BJ (cell line): ENCODE data around the gene MVK. TPM values are rescaled to one million over a fixed set of nuclear protein-coding genes. Genes with fewer than 3 reads are reported as not detected.
"Not testable (repeated sequence)": the region's sequence is repeated elsewhere in the genome, so short reads cannot be mapped to it uniquely, and the experiment has no call there.

Experiments
- CTCF ChIA-PET: fragments of 350-600 bp; formaldehyde crosslinking; extraction: SDS; loops from one replicate; lab custom pipeline; 2021; ENCODE audit warnings: antibody characterized with exemption, inconsistent platforms; lab: Yijun Ruan, JAX
- POLR2A ChIA-PET: fragments of 300-600 bp; sonication (Branson Sonifier 250); formaldehyde crosslinking; extraction: SDS; loops from one replicate; lab custom pipeline; 2021; ENCODE audit warnings: antibody characterized with exemption; lab: Charles Lee
- DNase-seq: peaks from one replicate; pipeline ENCODE4 v3.0.0-alpha.2; 2011; ENCODE audit warnings: low read depth
- H3K27me3 ChIP-seq: 2 replicates; pipeline ENCODE4 v1.6.0; 2011; ENCODE audit warnings: low read length; ENCODE audit not compliant: control insufficient read depth, insufficient read depth
- H3K36me3 ChIP-seq: 2 replicates; pipeline ENCODE4 v1.5.1; 2011; ENCODE audit warnings: low read length; ENCODE audit not compliant: control insufficient read depth, insufficient read depth
- H3K4me3 ChIP-seq: 2 replicates; pipeline ENCODE4 v1.5.1; 2011; ENCODE audit warnings: low read depth, mild to moderate bottlenecking, control low read depth, low read length
- polyA plus RNA-seq: library from polyadenylated mRNA; depleted of rRNA; stranded (reverse); fragments of >200 nt; gene quantifications from 2 replicates; pipeline ENCODE4 v1.2.3, GENCODE V29; 2011
- TF ChIP-seq, protein P1 (sequence below): IDR thresholded peaks from 2 replicates; pipeline ENCODE4 v1.5.1; 2011; ENCODE audit warnings: low read depth, mild to moderate bottlenecking, control low read depth, inconsistent platforms, low read length, moderate library complexity; ENCODE audit not compliant: insufficient read depth

MVK gene
- polyA plus RNA-seq, 1 experiment = 7.5 TPM

DNA sequence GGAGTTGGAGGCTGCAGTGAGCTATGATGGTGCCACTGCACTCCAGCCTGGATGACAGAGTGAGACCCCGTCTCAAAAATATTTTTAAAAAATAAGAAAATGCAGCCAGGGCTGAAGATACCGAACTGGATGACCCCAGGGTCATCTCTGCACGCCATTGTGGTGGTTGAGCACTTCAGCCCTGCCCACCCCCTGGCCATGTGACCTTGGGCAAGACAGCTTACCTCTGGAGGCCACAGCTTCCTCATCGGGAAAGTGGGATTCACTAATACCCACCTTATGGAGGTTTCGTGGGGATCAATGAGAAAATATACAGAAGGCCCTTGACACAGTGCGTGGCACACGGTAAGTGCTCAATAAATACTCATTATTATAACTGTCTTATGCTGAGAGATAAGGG, 25.5 kb downstream of the MVK start:
- CTCF ChIA-PET = interaction anchor here (0.9 to 11.4 kb wide), 5 partner anchors 8 to 178 kb away, joined by 4 to 200 read pairs (median 10); no protein-coding TSS in a partner anchor
- TF ChIP-seq, protein P1, sequence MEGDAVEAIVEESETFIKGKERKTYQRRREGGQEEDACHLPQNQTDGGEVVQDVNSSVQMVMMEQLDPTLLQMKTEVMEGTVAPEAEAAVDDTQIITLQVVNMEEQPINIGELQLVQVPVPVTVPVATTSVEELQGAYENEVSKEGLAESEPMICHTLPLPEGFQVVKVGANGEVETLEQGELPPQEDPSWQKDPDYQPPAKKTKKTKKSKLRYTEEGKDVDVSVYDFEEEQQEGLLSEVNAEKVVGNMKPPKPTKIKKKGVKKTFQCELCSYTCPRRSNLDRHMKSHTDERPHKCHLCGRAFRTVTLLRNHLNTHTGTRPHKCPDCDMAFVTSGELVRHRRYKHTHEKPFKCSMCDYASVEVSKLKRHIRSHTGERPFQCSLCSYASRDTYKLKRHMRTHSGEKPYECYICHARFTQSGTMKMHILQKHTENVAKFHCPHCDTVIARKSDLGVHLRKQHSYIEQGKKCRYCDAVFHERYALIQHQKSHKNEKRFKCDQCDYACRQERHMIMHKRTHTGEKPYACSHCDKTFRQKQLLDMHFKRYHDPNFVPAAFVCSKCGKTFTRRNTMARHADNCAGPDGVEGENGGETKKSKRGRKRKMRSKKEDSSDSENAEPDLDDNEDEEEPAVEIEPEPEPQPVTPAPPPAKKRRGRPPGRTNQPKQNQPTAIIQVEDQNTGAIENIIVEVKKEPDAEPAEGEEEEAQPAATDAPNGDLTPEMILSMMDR = no peak
- no peak overlapping the region for H3K4me3 ChIP-seq
- no peaks in the 10 kb centered on the region for H3K36me3 ChIP-seq
- peaks cover 2% of the 10 kb centered on the region; the same call in 1 of the 2 replicates for H3K27me3 ChIP-seq
- POLR2A ChIA-PET = no interaction called here
- no peak for DNase-seq

DNA sequence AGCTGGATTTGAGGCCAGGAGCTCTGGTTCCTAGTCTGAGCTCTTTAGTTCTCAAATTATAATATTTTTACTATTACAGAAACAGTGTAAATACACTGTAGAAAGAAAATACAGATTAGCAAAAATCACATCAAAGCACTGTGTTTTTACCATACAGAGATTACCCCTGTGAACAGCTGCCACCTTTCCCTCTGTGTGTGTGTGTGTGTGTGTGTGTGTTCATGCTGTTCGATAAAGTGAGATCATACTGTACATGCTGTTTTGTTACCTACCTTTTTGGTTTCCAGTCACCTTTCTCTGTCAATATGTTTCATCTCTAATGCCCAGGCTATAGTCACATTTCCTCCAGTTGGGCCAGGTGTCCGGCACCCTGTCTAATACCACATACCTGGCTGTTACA, 26.9 kb downstream of the MVK start:
- TF ChIP-seq, protein P1 = no peak
- Histone ChIP-seq H3K27me3 (peaks cover 2% of the 10 kb centered on the region; the same call in 1 of the 2 replicates), H3K4me3 (no peak overlapping the region), H3K36me3 (no peaks in the 10 kb centered on the region)
- ChIA-PET CTCF (interaction anchor here (0.9 to 11.4 kb wide), 2 partner anchors 176 to 187 kb away, joined by 3 to 200 read pairs; no protein-coding TSS in a partner anchor), POLR2A (no interaction called here)
- no peak for DNase-seq

DNA sequence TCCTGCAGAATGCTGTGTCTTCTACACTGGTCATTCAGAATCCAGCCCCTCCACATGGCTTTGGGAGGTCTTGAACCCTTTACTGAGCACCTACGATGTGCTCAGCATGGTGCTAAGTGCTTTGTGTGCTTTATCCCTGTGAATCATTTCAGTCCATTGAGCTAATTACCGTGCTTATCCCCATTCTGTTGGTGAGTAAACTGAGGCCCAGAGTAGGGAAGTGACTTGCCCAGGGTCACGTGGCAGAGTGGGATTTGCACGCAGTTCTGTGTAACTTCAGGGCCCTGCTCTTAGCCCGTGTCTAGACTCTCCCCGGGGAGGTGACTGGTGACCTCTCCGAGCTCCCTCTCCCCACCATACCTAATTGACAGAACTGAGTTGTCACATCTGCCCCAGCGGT, 27.4 kb downstream of the MVK start:
- TF ChIP-seq, protein P1 = no peak
- ChIA-PET POLR2A (no interaction called here), CTCF (interaction anchor here (0.9 to 11.4 kb wide), 2 partner anchors 176 to 187 kb away, joined by 3 to 200 read pairs; no protein-coding TSS in a partner anchor)
- H3K27me3 ChIP-seq = peaks cover 3% of the 10 kb centered on the region; the same call in 1 of the 2 replicates
- no peak for DNase-seq
- no peak overlapping the region for H3K4me3 ChIP-seq
- H3K36me3 ChIP-seq = no peaks in the 10 kb centered on the region

DNA sequence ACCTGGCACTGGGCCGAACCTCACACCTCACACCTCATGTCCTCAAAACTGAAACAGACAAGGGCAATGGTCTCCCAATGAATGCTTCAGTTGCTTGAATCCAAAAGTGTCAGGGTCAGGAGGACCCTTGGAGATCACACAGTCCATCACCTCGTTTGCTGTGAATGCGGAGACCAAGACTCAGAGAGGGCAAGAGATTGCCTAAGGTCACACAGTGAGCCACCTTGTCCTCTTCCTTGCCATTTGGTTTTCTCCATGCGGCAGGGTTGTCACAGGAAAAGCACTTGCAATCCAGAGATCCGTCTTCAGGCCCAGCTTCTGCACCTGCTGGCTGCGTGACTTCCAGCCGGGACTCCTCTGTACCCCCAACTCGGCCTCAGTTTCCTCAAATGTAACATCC, 28.0 kb downstream of the MVK start:
- DNase-seq = no peak
- peaks cover 3% of the 10 kb centered on the region; the same call in 1 of the 2 replicates for H3K27me3 ChIP-seq
- no peaks in the 10 kb centered on the region for H3K36me3 ChIP-seq
- TF ChIP-seq, protein P1 = no peak
- no peak overlapping the region for H3K4me3 ChIP-seq
- CTCF ChIA-PET = interaction anchor here (11.4 kb wide), 1 partner anchor 175 kb away, joined by 200 read pairs; no protein-coding TSS in a partner anchor
- POLR2A ChIA-PET = no interaction called here

DNA sequence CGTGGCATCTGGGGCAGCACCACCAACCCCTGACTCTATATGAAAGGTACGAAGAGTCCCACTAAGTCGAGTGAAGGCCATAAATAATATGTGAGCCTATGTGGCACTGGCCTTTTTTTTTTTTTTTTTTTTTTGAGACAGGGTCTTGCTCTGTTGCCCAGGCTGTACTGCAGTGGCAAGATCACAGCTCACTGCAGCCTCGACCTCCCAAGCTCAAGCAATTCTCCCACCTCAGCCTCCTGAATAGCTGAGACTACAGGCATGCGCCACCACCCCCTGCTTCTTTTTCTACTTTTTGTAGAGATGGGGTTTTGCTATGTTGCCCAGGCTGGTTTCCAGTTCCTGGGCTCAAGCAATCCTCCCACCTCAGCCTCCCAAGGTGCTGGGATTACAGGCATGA, 28.5 kb downstream of the MVK start:
- POLR2A ChIA-PET, H3K4me3 ChIP-seq, DNase-seq, H3K27me3 ChIP-seq, H3K36me3 ChIP-seq: not testable (repeated sequence)
- CTCF ChIA-PET = interaction anchor here (11.4 kb wide), 1 partner anchor 175 kb away, joined by 200 read pairs; no protein-coding TSS in a partner anchor
